Measurements from ENCODE around the gene LUZP2. TPM values are rescaled to one million over a fixed set of nuclear protein-coding genes. Genes with fewer than 3 reads are reported as not detected.

The LUZP2 gene
- total and polyA plus RNA-seq, 9 of the 15 experiments (the other 6 are each of a cell fraction or from before 2014, with no cell fraction given) = not detected

GRCh38 chr11:24819863-24820434 is 323.1 kb downstream of the LUZP2 start:
- Histone ChIP-seq H2AFZ (ENCODE audit: low read depth, low read length) (no peak overlapping the region), H4K20me1 (replicated peaks; ENCODE audit: control insufficient read depth, insufficient read depth, low read length) (no peaks in the 10 kb centered on the region), H3K27ac (ENCODE audit: extremely low read depth, low read depth, low read length) (no peak overlapping the region), H3K4me2 (ENCODE audit: insufficient read depth, low read length) (no peak overlapping the region), H3K9ac (ENCODE audit: insufficient read depth in 1 of 2, low read depth in 2 of 2, low read length in 2 of 2) (no peak overlapping the region), H3K4me3 (no peak overlapping the region), H3K36me3 (ENCODE audit: control insufficient read depth, insufficient read depth, low read length) (no peaks in the 10 kb centered on the region), H3K9me1 (ENCODE audit: control insufficient read depth, insufficient read depth, low read length) (no peaks in the 10 kb centered on the region), H3K27me3 (ENCODE audit: control insufficient read depth in 2 of 2, insufficient read depth in 2 of 2, low read length in 2 of 2) (no peaks in the 10 kb centered on the region), H3K79me2 (ENCODE audit: control insufficient read depth, insufficient read depth, low read length) (no peaks in the 10 kb centered on the region), H3K4me1 (replicated peaks in 1 of 2; ENCODE audit: control insufficient read depth in 2 of 2, insufficient read depth in 2 of 2, low read length in 2 of 2) (no peaks in the 10 kb centered on the region), H3K9me3 (replicated peaks; ENCODE audit: control insufficient read depth, insufficient read depth, low read depth, low read length) (no peaks in the 10 kb centered on the region)
- POLR2A ChIA-PET = no interaction called here
- WGBS (ENCODE audit: insufficient coverage, low coverage, missing lambda C conversion rate) = 0% methylated on average over 4 of the region's 4 CpGs
- in situ Hi-C loops (cut with MboI) (no loop called here), intact Hi-C loops (cut with micrococcal nuclease) (no loop called here)
- CTCF ChIA-PET (ENCODE audit: low intra/inter-chr PET ratio) = no interaction called here
- FAIRE-seq (no peak), ATAC-seq (no peak), DNase-seq (ENCODE audit: extremely low read depth in 1 of 4, low spot score in 3 of 4) (no peak)
- no peak for TF ChIP-seq MBD1 (CRISPR knock-in tag; IDR thresholded peaks at IDR 0.05)
- TF ChIP-seq ZNF354B (CRISPR knock-in tag; IDR thresholded peaks at IDR 0.05) = no peak
- TF ChIP-seq CEBPG (CRISPR knock-in tag; IDR thresholded peaks at IDR 0.05) = no peak
- TF ChIP-seq CEBPG (tag; conservative IDR thresholded peaks at IDR 0.05 in 1 of 2, IDR thresholded peaks at IDR 0.05 in 1 of 2) = no peak
- no peak for TF ChIP-seq ZNF766 (CRISPR knock-in tag; conservative IDR thresholded peaks at IDR 0.05)
- TF ChIP-seq ZNF232 (CRISPR knock-in tag; IDR thresholded peaks at IDR 0.05) = no peak
- TF ChIP-seq NFIC (IDR thresholded peaks at IDR 0.05) = no peak
- BruUV-seq (replicated peaks) = no TSS peak
